ENCODE data around the gene RBM19.

RBM19 gene

DNA sequence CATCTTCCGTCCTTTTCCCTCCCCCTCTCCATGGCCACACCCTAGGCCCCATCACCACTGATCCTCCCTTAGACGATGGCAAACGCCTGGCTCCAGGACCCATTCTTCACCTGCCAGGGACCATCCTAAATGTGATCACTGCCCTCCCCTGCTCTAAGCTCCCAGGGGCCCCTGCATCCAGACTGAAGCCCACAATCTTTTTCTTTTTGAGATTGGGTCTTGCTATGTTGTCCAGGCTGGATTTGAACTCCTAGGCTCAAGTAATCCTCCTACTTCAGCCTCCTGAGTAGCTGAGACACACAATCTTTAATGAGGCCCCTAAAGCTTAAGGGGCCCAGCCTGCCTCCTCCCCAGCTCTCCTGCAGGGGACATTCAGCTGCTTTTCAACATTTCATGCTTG is 15.3 kb downstream of the RBM19 start:
- no peak for DNase-seq

DNA sequence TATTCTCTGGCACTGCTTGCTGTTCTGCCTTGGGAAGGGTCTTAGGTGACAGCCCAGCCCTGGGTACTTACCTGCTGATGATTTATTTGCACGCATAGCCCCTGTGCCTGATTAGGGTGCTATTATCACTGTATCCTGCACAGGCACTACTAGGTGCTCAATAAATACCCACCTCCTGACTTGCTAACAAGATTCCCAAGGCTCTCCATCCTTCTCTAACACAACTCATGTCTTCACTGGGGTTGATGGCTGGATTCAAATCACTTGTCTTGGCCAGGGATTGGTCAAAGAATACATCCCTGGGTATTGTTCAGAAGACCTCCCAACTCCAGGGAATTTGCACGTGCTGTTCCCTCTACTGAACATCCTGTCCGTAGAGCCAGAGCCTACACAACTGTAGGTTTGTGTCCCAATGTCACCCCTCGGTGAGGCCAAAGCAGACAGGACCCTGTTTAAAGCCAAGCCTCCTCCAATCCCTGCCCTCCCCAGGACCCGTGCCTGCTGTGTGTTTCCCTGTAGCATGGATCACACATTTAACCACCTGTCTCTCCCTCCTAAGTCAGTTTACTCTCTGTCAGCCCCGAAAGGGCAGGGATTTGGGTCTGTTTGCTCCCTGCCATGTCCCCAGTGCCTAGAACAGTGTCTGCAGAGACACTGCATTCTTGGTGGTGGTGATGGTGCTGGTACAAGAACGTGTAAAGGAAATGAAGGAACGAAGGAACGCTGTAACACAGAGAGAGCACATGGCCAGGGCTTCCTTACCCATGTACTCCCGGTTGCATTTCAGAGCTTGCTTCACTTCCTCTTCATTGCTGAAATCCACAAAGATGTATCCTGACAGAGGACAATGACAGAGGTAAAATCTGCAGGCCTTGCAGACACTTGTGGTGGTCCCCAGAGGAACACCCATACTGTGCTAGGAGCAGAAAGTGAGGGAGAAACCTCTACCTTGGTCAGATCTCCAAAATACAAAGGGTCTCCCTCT is 16.5 kb downstream of the RBM19 start:
- no peak for DNase-seq

DNA sequence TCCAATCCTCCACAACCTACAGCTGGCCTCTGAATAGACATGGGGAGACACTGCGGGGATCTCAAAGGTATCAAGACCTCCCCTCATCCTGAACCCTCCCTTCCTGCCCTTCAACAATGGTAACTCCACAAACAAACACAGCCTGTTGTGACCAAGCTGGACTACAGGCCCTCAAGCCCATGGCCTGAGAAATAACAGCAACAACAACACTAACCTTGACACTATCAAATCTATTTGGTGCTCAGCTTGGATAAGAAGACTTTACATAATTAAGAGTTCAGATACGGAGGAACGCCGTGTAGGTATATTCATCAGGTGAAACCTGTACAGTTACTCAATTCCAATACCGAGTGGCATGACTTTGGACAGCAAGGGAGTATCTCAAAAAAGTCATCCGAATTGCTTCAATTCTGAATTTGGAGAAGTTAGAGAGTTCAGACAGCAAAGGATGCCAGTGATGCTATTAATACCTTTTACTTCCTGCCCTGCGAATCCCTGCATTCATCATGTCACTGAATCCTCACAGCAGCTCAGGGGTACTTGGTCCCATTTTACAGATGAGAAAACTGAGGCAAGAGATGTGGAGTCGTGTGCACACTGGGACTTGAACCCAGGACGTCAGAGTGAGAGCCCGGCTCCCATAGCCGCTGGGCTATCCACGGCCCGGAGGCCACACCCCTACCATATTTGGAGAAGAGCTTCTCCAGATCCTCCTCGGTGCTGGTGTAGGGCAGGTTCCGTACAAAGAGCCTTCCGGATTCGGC is 17.8 kb downstream of the RBM19 start:
- no peak for DNase-seq

DNA sequence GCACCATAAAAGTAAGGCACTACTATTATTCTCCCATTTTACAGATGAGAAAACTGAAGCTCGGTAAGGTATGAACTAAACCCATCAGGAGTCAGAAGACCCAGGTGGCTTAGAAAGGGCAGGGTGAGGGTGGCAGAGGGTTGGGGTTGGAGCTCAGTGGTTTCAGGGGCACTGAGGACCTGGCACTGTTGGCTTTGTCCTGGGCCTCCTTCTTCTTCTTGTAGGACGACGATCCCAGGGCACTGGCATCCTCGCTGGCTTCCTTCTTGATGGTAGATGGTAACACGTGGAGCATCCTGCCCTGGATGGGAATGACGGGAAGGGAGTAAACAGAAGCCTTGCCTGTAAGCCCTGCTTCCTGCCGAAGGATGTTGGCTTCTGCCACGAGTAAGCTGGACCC is 19.9 kb downstream of the RBM19 start:
- no peak for DNase-seq

DNA sequence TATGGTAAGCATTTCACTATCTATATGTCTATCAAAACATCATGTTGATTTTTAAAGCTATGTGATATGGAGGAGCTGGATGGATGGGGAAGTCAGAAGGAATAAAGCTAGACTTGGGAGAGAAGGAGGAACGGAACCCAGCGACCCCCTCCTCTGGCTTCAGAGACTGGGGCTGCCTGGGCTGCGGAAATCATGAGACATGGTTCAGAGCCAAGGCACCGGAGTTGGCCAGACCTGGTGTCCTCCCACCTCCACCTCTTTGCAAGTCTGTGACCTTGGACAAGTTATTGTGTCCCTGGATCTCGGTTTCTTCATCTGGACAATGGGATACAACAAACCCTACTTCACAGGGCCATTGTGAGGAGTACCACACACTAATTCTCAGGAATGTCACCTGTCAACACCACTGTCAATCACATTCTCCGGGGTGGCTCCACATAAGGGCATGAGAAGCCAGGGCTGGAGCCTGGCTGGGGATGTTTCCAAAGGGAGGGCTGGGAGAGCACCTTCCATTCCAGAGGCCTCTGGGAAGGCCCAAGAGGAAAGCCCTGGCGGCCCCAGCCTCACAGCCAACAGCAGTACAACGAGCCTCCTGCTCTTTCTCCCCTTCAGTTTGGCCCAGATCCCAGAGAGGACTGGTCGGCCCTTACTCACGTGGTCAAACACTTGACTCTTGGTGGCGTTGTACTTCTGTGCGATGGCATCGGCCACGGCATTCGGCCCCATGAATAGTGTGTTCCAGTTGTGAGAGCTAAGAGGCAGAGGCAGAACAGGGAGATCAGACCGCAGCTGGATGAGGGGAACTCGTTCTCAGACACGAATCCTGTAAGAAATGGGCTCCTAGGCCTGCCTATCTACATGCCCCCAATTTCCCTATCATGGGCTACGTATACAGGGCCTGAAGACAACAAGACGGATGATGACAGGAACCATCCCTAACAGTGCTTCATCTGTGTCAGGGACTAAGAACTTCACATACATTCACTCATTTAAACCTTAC is 20.7 kb downstream of the RBM19 start:
- no peak for DNase-seq

DNA sequence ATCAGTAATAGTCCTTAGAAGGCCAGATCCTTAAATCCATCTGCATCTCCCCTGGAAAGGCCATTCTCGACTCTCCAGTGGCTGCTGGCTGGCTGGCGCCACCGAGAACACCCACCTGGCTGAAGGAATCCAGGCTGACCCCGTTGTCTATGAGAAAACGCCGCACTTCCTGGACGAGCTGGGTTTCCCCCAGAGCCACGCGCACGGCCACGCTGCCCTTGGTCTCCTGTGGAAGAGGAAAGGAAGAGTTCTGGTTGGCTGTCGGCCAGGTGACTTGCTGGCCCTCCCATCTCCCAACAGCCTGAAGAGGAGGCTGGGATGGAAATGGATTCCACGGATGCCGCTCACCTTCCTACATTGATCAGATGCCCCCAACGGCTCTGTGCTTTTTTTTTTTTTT is 23.9 kb downstream of the RBM19 start:
- no peak for DNase-seq

DNA sequence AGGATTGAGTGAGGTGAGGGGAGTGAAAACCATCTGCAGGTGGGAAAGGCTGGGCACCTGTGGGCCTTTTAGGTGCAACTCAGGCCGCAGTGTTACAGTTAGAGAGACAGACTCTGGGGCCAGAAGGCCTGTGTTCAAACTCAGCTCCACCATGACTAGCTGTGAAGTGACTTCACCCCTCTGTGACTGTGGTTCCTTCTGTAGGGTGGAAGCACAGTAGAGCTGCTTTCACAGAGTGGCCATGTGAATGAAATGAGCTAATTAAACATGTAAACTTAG is 25.0 kb downstream of the RBM19 start:
- DNase-seq, result no peak

DNA sequence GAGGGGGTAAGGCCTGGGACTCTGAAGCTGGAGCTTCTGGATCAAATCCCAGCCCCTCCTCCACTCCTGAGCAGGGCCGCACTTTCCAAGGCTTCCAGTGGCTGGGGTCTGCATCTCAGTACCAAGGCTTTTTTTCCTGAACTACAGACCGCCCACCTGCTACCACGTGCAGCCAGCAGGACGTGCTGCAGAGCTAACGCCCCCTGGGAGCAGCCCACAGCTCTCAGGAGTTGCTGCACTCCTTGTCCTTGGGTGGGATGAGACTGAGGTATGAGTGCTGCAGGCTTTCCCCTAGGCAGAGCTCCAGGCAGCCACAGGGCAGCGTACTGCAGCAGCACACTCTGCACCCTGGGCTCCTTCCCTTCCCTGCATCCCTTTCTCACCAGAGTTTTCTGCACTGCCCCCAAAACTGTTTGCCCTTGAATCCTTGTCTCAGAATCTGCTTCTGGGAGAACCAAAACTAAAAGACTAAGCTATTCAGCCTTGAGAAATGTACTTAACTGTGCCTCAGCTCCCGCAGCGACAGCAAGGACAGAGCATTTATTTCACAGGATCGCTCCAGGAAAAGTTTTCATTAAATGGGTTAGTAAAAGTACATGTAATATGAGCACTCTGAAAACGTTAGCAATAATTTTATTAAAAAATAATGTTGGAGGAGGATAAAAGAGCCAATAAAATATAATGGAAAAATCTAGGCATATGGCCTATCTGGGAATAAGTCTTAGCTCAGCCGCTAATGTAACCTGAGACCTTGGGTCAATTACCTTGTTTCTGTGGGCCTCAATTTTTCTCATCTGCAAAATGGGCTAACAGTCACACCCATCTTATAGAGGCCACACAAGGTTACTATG is 25.5 kb downstream of the RBM19 start:
- no peak for DNase-seq

DNA sequence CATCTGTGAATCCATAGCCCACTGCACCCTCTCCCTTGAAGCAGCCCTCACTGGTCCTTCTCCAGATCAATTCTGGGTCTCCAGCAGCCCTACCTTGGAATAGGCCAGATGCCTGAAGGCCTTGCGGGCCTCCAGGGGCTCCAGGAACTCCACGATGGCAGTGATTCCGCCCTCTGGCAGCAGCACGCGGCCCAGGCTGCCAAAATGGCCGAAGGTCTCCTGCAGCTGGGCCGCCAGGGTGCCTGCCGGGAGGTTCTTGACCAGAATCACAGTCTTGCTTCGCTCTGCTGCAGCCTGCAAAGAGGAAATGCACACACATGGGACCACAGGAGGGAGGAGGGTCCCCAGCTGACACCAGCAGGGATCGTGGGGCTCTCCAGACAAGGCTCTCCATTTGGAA is 26.3 kb downstream of the RBM19 start:
- no peak for DNase-seq

DNA sequence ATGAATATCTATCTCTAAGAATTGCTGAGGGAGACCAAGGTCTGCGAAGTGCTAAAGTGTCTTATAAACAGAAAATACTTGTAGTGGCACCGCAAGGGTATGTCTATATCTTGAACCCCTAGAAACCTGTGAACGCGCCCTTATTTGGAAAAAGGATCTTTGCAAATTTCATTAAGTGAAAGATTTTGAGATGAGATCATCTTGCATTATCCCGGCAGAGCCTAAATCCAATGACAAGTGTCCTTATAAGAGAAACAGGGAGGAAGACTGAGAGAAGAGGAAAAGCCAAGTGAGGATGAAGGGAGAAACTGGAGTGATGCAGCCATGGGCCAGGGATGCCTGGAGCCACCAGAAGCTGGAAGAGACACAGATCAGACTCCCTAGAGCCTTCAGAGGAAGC is 27.7 kb downstream of the RBM19 start:
- no peak for DNase-seq

DNA sequence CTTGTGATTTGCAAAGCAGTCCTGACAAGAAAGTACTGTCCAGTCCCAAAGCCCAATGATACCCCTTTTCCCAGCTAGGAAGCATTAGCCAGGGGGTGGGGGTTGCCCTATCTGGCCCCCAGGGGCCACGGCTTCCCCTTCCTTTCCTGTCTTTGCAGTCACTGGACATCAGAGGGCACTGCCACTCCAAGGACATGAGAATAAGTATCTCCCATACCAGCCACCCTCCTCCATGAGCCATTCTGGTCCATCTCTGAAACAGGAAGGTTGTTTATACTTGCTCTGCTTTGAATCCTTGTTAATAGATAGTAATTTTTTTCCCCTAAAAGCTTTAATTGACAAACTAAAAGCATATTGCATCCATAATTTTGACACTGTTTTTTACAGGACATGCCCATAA is 29.7 kb downstream of the RBM19 start:
- no peak for DNase-seq

DNA sequence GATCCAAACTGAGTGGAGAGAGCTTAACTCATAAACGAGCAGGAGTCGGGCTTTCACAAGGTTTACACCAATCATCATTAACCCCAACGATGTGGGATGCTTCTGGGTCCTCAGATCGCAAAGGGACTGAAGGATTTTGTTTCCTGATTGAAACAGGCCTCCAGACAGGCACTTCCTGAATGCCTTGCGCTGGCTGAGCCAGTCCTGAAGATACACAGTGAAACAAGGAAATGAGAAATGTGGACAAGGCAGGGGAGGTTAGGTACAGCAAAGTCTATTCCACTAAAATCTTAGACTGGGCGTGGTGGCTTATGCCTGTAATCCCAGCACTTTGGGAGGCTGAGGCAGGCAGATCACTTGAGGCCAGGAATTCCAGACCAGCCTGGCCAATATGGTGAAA is 30.7 kb downstream of the RBM19 start:
- no peak for DNase-seq

DNA sequence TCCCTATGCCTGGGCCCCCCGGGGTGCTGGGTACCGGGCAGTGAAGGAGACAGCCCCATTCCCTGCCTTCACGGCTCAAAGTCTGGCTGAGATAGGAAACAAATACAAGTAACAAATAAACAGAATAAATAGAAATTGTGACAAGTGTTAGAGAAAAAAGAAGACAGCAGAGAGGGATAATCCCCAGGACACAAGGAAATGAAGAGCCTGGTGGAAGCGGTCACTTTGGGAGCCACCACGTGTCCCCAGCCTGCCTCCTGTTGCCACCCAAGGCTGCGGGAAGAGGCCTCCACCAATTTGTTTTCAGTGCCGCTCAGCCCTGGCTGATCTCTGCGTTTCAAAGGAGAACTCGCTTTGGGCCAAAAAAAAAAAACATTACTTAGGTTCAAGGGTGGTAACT is 31.2 kb downstream of the RBM19 start:
- DNase-seq, result no peak

DNA sequence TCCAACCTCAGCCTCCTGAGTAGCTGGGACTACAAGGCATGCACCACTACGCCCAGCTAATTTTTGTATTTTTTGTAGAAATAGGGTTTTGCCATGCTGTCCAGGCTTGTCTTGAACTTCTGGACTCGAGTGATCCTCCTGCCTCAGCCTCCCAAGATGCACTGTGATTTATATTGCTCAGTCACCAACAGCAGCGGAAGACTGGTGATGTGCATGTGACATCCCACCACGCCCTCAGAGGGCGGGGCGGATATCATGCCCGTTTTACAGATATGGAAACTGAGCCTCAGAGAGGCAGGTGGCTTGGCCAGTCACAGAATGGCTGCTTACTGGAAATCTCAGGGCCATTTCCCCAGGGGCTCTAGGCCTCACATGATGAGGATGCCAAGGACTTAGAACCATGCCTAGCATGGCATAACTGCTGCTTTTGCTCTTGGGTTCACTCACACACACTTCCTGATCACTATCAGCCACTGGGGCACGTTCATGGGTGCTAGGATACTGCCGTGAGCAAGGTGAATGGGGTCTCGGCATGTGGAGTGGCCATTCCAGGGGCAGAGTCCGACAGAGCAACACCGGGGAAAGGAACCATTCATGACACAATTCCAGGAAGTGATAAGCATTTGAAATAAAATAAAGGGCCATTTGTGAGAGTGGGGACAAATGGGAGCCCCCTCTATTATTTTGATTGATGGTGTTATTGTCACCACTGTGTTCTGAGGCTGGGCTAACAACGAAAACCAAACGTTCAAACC is 31.9 kb downstream of the RBM19 start:
- DNase-seq, result no peak

DNA sequence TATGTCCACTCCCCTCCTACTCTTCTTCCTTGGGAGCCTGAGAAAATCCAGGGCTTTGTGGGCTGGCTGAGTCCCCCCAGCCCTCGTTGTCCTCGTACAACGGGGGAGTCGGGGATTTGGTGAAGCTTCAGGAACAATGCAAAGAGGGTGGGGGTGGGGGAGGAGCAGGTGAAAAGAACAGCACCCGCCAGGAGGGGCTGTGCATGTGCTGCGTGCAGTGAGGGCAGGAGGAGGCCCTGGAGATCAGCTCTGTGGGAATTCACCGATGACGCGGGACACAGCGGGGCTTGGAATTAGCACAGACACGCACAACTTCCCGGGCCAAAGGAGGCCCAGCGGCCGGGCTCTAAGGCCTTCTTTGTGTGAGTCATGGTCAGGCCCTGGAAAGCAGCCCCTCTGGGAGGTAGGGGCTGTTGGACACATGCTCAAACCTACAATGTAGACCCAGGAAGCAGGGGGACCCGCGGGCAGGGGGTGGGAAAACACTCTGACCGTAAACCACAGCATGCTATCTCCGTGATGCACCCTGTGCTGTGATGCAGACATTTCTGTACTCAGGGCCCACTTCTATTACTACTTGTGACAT is 32.8 kb downstream of the RBM19 start:
- no peak for DNase-seq

DNA sequence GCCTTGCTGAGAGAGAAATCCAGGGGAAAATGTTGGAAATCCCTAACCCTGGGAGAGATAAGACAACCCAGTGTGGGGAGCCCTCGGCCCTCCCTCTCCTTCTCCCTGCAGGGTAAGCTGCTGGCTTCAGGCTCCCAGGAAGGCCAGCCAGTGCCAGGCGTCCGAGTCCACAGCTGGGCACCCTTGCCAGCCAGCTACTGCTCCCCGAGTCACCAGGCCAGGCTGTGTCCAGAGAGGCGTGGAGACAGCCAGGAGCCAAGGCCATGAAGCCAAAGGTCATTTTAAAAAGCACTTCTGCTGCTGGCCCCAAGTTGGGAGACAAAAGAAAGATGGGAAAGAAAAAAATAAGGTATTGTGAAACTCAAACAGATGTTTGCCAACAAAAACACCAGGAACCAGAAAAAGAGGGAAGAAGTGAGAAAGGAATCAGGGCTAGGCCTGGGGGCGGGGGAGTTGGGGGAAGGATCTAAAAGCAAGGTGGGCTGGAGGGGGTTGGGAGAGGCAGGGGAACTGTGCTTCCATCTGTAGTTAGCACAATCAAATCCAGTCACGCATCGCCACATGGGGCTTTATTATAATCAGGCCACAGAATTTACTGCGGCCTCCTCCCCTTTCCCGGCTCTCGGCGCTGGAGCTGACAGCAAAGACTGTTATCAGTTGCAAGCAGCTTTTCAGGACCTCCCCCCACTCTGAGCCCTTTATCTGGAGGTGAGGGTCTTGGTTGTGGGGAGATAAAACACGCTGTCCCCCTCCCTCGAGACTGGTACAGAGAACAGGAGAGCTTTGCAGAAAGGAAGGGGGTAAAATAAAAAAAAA is 33.5 kb downstream of the RBM19 start:
- DNase-seq, result no peak

DNA sequence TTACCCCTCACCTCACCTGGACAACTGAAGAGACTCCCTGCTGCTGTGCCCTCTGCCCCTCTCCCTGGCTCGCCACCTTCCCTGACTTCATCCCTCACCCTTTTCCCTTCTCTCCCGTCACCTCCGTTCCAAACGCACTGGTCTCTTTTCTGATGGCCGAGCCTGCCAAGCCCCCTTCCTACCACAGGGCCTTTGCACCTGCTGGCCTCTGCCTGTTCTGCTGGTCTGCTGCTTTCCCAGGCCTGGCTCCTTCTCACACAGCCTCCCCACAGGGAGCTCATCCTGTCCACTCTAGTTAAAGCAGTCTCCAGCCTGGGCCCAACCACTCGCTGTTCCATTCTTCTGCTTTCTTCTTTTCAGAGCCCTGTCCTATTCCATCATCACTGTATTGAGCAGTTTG is 34.6 kb downstream of the RBM19 start:
- DNase-seq, result no peak

DNA sequence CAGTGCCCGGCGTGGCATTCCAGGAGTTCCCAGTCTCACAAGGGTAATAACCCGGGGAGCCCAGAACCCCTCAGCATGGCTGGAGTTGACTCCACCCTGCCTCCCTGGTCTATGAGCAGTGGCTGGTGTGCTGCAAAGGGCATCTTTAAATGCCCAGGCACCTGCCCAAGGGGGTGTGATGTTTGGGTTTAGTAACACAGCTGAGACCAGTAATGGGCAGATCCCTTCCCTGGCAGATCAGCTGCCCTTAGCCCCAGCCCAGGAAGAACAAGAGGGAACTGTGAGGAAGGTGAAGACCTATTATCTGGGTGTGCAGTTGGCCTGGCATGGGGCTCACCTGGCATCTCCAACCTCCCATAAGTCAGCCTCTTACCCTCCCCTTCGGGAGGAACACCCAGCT is 35.9 kb downstream of the RBM19 start:
- no peak for DNase-seq

DNA sequence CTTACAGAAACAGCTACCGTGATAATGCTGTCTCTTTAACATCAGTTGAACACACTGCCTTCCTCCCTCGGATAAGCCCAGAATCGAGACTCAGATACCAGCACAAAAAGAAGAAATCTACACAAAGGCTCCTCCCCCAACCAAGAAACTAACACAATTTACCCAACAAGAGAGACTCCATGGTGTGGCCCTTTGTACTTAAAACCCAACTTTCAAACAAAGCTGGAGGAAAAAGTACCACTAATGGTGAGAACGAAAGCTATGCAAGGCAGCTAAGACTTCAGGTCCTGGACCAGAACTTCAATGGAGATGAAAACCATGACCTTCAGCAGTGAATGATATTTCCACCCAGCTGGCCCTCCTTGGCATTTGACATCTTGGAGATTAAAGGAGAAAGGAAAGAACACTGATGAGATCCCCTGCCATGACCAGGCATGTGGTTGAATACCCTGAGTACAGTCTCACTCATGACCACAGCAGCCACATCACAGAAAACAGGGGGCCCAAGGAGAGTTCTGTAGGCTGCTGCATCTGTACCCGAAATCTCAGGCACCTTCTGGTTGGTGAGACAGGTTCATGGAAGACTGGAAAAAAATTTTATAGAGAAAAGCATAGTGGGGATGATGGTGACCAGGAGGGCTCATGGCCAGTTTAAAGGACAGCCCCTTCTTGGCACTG is 36.7 kb downstream of the RBM19 start:
- DNase-seq, result peak; percentile 1 to 23

DNA sequence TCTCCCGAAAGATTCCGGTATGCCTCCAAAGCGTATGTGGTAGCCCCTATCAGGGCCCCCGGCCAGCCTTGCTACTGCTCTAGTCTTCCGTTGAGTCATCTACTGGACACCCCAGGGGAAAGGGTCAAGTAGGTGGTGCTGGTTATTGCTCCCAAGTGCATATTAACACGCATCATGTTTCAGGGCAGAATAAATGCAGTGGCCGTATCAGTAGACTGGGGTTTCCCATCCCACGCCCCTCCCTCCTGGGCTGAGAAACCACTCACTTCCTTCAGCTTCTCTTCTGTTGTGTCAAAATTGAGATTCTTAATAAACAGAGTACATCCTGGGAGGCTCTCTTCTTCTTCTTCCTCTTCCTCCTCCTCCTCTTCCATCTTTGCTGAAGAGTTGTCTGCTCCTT is 39.3 kb downstream of the RBM19 start:
- DNase-seq, result no peak

Measured in stimulated activated CD4-positive, alpha-beta T cell treated with anti-CD3 and anti-CD28 coated beads, Interleukin-2, amount 100 ng/mL, for 48 hours (primary cell).